Panc1 (cell line): ENCODE data around the gene SV2B. TPM values are rescaled to one million over a fixed set of nuclear protein-coding genes. Genes with fewer than 3 reads are reported as not detected.

Source experiments
- ATAC-seq: fragments of 200-7000 bp; cut with Tn5 transposase; 2 replicates; pipeline ENCODE4 v1.9.1; 2020; ENCODE audit warnings: mild to moderate bottlenecking, moderate library complexity
- BruUV-seq: library from RNA; stranded (reverse); fragments of 400-500 nt; replicated peaks from 2 replicates; lab custom pipeline; 2021; lab: Mats Ljungman, UMichigan
- CTCF ChIA-PET: fragments of 300-600 bp; sonication (Branson Sonifier 250); formaldehyde crosslinking; loops from one replicate; lab custom pipeline; 2022; ENCODE audit warnings: antibody characterized with exemption; lab: Charles Lee
- POLR2A ChIA-PET: fragments of 300-600 bp; sonication (Branson Sonifier 250); formaldehyde crosslinking; loops from one replicate; lab custom pipeline; 2022; ENCODE audit warnings: antibody characterized with exemption; lab: Charles Lee
- DNase-seq: peaks from one replicate; pipeline ENCODE4 v3.0.0-alpha.2; 2010; ENCODE audit warnings: low read depth, low spot score
- H3K27ac ChIP-seq: 2 replicates; pipeline ENCODE4 v1.5.1; 2011; ENCODE audit warnings: mild to moderate bottlenecking, low read length, inconsistent platforms
- H3K27me3 ChIP-seq: fragments of 200-500 bp; sonication (Bioruptor generic); 2 replicates; pipeline ENCODE4 v1.6.0; 2014; ENCODE audit warnings: low read length, inconsistent platforms; ENCODE audit not compliant: control insufficient read depth, insufficient read depth
- H3K36me3 ChIP-seq: fragments of 200-500 bp; sonication (Bioruptor generic); 2 replicates; pipeline ENCODE4 v1.5.1; 2014; ENCODE audit warnings: inconsistent platforms, mild to moderate bottlenecking, low read length, moderate library complexity; ENCODE audit not compliant: control insufficient read depth, insufficient read depth
- H3K4me1 ChIP-seq: 2 replicates; pipeline ENCODE4 v1.5.1; 2011; ENCODE audit warnings: inconsistent platforms, mild to moderate bottlenecking, low read length, moderate library complexity; ENCODE audit not compliant: control insufficient read depth, insufficient read depth
- H3K4me3 ChIP-seq, 2 experiments: 2 replicates each; pipeline ENCODE4 v1.5.1; 2011 to 2012; ENCODE audit warnings: low read depth in 2 of 2, low read length in 2 of 2, mild to moderate bottlenecking in 2 of 2, inconsistent platforms in 1 of 2, moderate library complexity in 1 of 2
- H3K9me3 ChIP-seq: fragments of 200-500 bp; sonication (Bioruptor generic); 2 replicates; pipeline ENCODE4 v1.5.1; 2014; ENCODE audit warnings: low read depth, mild to moderate bottlenecking, inconsistent platforms, low read length, moderate library complexity; ENCODE audit not compliant: control insufficient read depth, insufficient read depth
- POLR2AphosphoS5 ChIP-seq: IDR thresholded peaks from 2 replicates; pipeline ENCODE4 v1.6.1; 2012; ENCODE audit warnings: mild to moderate bottlenecking, low read depth, low read length, moderate library complexity
- SIN3A ChIP-seq: IDR thresholded peaks from 2 replicates; pipeline ENCODE4 v1.6.1; 2012; ENCODE audit warnings: low read depth, mild to moderate bottlenecking, low read length, moderate library complexity, borderline replicate concordance; ENCODE audit not compliant: insufficient read depth
- TCF7L2 ChIP-seq: IDR thresholded peaks from 2 replicates; pipeline ENCODE4 v1.6.1; 2011; ENCODE audit warnings: mild to moderate bottlenecking, low read depth, low read length, inconsistent platforms
- in situ Hi-C: cut with HindIII; loops from 2 replicates; pipeline ENCODE4 v1.10.0; 2016; ENCODE audit warnings: low sequenced_read_pairs, low pct_unique_long_range_greater_than_20kb
- intact Hi-C: fragments of 100-400 bp; cut with micrococcal nuclease; formaldehyde crosslinking; loops from one replicate; pipeline ENCODE4 v1.10.0; 2022; ENCODE audit not compliant: unreplicated experiment
- total RNA-seq: library from RNA; stranded (reverse); gene quantifications from one replicate; pipeline ENCODE4 v1.2.1, GENCODE V29; 2021; ENCODE audit not compliant: unreplicated experiment
- TF ChIP-seq, protein P1 (sequence below), 2 experiments: IDR thresholded peaks; 2 replicates each; pipeline ENCODE4 v1.6.1; 2011 to 2012; ENCODE audit warnings: low read depth in 2 of 2, control low read depth in 1 of 2, low read length in 1 of 2, mild to moderate bottlenecking in 1 of 2, moderate library complexity in 1 of 2; ENCODE audit not compliant: insufficient read depth in 1 of 2
- TF ChIP-seq, protein P2 (sequence below): fragments of 450-650 bp; IDR thresholded peaks from 2 replicates; pipeline ENCODE4 v1.5.1; 2017; ENCODE audit warnings: mild to moderate bottlenecking

Gene SV2B
- total RNA-seq, 1 experiment from 2014 or later, result not detected

DNA sequence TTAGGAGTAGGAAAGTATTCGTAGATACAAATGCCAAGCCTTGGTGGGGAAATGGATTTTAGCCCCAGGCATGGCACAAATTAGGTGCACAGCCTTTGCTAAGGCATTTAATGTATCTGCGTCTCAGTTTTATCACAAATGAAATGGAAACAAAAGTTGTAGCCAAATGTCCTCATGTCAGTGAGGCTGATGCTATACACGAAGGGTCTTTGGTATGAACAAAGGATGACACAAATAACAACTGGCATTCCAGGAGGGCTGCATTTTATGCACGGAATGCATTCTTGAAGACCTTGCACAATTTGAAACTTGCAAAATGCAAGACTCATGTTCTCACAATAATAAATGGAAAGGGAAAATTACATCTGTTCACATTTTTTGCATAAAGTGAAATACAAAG is 181.9 kb downstream of the SV2B start:
- TF ChIP-seq POLR2AphosphoS5, result no peak
- no peak for TF ChIP-seq TCF7L2
- TF ChIP-seq, protein P1, sequence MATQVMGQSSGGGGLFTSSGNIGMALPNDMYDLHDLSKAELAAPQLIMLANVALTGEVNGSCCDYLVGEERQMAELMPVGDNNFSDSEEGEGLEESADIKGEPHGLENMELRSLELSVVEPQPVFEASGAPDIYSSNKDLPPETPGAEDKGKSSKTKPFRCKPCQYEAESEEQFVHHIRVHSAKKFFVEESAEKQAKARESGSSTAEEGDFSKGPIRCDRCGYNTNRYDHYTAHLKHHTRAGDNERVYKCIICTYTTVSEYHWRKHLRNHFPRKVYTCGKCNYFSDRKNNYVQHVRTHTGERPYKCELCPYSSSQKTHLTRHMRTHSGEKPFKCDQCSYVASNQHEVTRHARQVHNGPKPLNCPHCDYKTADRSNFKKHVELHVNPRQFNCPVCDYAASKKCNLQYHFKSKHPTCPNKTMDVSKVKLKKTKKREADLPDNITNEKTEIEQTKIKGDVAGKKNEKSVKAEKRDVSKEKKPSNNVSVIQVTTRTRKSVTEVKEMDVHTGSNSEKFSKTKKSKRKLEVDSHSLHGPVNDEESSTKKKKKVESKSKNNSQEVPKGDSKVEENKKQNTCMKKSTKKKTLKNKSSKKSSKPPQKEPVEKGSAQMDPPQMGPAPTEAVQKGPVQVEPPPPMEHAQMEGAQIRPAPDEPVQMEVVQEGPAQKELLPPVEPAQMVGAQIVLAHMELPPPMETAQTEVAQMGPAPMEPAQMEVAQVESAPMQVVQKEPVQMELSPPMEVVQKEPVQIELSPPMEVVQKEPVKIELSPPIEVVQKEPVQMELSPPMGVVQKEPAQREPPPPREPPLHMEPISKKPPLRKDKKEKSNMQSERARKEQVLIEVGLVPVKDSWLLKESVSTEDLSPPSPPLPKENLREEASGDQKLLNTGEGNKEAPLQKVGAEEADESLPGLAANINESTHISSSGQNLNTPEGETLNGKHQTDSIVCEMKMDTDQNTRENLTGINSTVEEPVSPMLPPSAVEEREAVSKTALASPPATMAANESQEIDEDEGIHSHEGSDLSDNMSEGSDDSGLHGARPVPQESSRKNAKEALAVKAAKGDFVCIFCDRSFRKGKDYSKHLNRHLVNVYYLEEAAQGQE (IDR thresholded peaks at IDR 0.05; ENCODE audit: insufficient read depth in 1 of 2, low read depth in 2 of 2, low read length in 1 of 2), result no peak
- TF ChIP-seq, protein P2, sequence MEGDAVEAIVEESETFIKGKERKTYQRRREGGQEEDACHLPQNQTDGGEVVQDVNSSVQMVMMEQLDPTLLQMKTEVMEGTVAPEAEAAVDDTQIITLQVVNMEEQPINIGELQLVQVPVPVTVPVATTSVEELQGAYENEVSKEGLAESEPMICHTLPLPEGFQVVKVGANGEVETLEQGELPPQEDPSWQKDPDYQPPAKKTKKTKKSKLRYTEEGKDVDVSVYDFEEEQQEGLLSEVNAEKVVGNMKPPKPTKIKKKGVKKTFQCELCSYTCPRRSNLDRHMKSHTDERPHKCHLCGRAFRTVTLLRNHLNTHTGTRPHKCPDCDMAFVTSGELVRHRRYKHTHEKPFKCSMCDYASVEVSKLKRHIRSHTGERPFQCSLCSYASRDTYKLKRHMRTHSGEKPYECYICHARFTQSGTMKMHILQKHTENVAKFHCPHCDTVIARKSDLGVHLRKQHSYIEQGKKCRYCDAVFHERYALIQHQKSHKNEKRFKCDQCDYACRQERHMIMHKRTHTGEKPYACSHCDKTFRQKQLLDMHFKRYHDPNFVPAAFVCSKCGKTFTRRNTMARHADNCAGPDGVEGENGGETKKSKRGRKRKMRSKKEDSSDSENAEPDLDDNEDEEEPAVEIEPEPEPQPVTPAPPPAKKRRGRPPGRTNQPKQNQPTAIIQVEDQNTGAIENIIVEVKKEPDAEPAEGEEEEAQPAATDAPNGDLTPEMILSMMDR, result no peak
- no peak for TF ChIP-seq SIN3A
- intact Hi-C loops, result no loop called here
- CTCF ChIA-PET, result interaction anchor here (0.9 kb wide), 1 partner anchor 35 kb away, joined by 12 read pairs; no protein-coding TSS in a partner anchor
- Histone ChIP-seq H3K9me3 (no peaks in the 10 kb centered on the region), H3K27ac (no peak overlapping the region), H3K4me3 (no peak overlapping the region), H3K4me1 (no peaks in the 10 kb centered on the region), H3K27me3 (peaks cover 14% of the 10 kb centered on the region), H3K36me3 (no peaks in the 10 kb centered on the region)
- in situ Hi-C loops, result no loop called here
- ATAC-seq (no peak), DNase-seq (no peak)
- no TSS peak for BruUV-seq
- POLR2A ChIA-PET, result no interaction called here

GRCh38 chr15:91282486-91282885 is 182.4 kb downstream of the SV2B start:
- intact Hi-C loops, result no loop called here
- DNase-seq (no peak), ATAC-seq (no peak)
- Histone ChIP-seq H3K4me3 (no peak overlapping the region), H3K27me3 (peaks cover 14% of the 10 kb centered on the region), H3K27ac (no peak overlapping the region), H3K4me1 (no peaks in the 10 kb centered on the region), H3K36me3 (no peaks in the 10 kb centered on the region), H3K9me3 (no peaks in the 10 kb centered on the region)
- CTCF ChIA-PET, result interaction anchor here (0.9 kb wide), 1 partner anchor 36 kb away, joined by 12 read pairs; no protein-coding TSS in a partner anchor
- BruUV-seq, result no TSS peak
- POLR2A ChIA-PET, result no interaction called here
- TF ChIP-seq, protein P2, result no peak
- no peak for TF ChIP-seq POLR2AphosphoS5
- in situ Hi-C loops, result no loop called here
